GM23248 (cell line): ENCODE measurements around the gene COL23A1. TPM values are rescaled to one million over a fixed set of nuclear protein-coding genes. Genes with fewer than 3 reads are reported as not detected.

ENCODE experiments used
- DNase-seq: peaks from one replicate; pipeline ENCODE4 v3.0.0-alpha.2; 2015
- H2AFZ ChIP-seq: fragments of 200-600 bp; sonication (generic); 2 replicates; pipeline ENCODE4 v1.6.1; 2016; ENCODE audit warnings: antibody characterized with exemption
- H3F3A ChIP-seq: fragments of 200-600 bp; sonication (generic); 2 replicates; pipeline ENCODE4 v1.6.1; 2016; ENCODE audit warnings: mild to moderate bottlenecking, antibody characterized with exemption, mixed run types; ENCODE audit not compliant: insufficient read depth
- H3K27ac ChIP-seq: fragments of 200-600 bp; sonication (generic); 2 replicates; pipeline ENCODE4 v1.5.1; 2016; ENCODE audit warnings: mild to moderate bottlenecking
- H3K27me3 ChIP-seq: fragments of 200-600 bp; sonication (generic); replicated peaks from 2 replicates; pipeline ENCODE4 v1.6.1; 2016; ENCODE audit warnings: mild to moderate bottlenecking; ENCODE audit not compliant: insufficient read depth
- H3K36me3 ChIP-seq: fragments of 200-600 bp; sonication (generic); 2 replicates; pipeline ENCODE4 v1.6.1; 2016; ENCODE audit warnings: low read depth, mild to moderate bottlenecking
- H3K4me1 ChIP-seq: fragments of 200-600 bp; sonication (generic); 2 replicates; pipeline ENCODE4 v1.6.1; 2016; ENCODE audit warnings: mild to moderate bottlenecking; ENCODE audit not compliant: insufficient read depth
- H3K4me2 ChIP-seq: fragments of 200-600 bp; sonication (generic); one replicate; pipeline ENCODE4 v1.6.1; 2016; ENCODE audit warnings: mild to moderate bottlenecking; ENCODE audit not compliant: unreplicated experiment
- H3K4me3 ChIP-seq: fragments of 200-600 bp; sonication (generic); 2 replicates; pipeline ENCODE4 v1.5.1; 2016; ENCODE audit warnings: mild to moderate bottlenecking
- H3K79me2 ChIP-seq: fragments of 200-600 bp; sonication (generic); 2 replicates; pipeline ENCODE4 v1.6.1; 2016; ENCODE audit warnings: mild to moderate bottlenecking; ENCODE audit not compliant: insufficient read depth
- H3K9ac ChIP-seq: fragments of 200-600 bp; sonication (generic); 2 replicates; pipeline ENCODE4 v1.6.1; 2016; ENCODE audit warnings: mild to moderate bottlenecking
- H3K9me2 ChIP-seq: fragments of 200-600 bp; sonication (generic); 2 replicates; pipeline ENCODE4 v1.6.1; 2016; ENCODE audit warnings: mixed run types, mild to moderate bottlenecking, moderate library complexity; ENCODE audit not compliant: insufficient read depth
- H3K9me3 ChIP-seq: fragments of 200-600 bp; sonication (generic); one replicate; pipeline ENCODE4 v1.6.1; 2017; ENCODE audit warnings: low read depth
- H4K20me1 ChIP-seq: fragments of 200-600 bp; sonication (generic); 2 replicates; pipeline ENCODE4 v1.6.0; 2016; ENCODE audit not compliant: insufficient read depth
- EZH2 ChIP-seq: fragments of 200-600 bp; sonication (generic); IDR thresholded peaks from 2 replicates; pipeline ENCODE4 v1.6.1; 2018; ENCODE audit warnings: antibody characterized with exemption, mild to moderate bottlenecking; ENCODE audit not compliant: insufficient read depth, poor library complexity, severe bottlenecking
- EZH2phosphoT487 ChIP-seq: fragments of 200-600 bp; sonication (generic); IDR thresholded peaks from 2 replicates; pipeline ENCODE4 v1.6.1; 2018; ENCODE audit warnings: antibody characterized with exemption, moderate library complexity, mild to moderate bottlenecking, low read depth; ENCODE audit not compliant: insufficient read depth
- WGBS, 2 experiments: methylation state at CpG; one replicate each; pipeline ENCODE4 v1.1.6; 2015 to 2017; ENCODE audit warnings: low lambda C conversion rate in 2 of 2, low coverage in 1 of 2; ENCODE audit errors: missing lambda C conversion rate in 2 of 2; 5-methylcytosine and 5-hydroxymethylcytosine counted together
- in situ Hi-C: fragments of 300-500 bp; cut with MboI; formaldehyde crosslinking; loops from 2 replicates; pipeline ENCODE4 v1.15.0; 2020
- polyA plus RNA-seq: library from polyadenylated mRNA; unstranded; fragments of >200 nt; fragmentation: Nextera tagmentation; extraction: Ambion mirVana; gene quantifications from 2 replicates; pipeline ENCODE4 v1.2.1, GENCODE V29; 2016
- total RNA-seq: library from RNA; depleted of rRNA; stranded (reverse); fragments of >200 nt; shearing (Covaris generic); gene quantifications from 2 replicates; pipeline ENCODE4 v1.2.3, GENCODE V29; 2014

The COL23A1 gene
- total and polyA plus RNA-seq, 2 experiments from 2014 or later: not detected

- H3K36me3 ChIP-seq: no peaks in the 10 kb centered on the region
- no peaks in the 10 kb centered on the region for H3K9me3 ChIP-seq
- H3K79me2 ChIP-seq: no peaks in the 10 kb centered on the region
- no peaks in the 10 kb centered on the region for H3F3A ChIP-seq
- no peaks in the 10 kb centered on the region for H3K4me1 ChIP-seq
- no peak overlapping the region for H3K4me2 ChIP-seq
- H2AFZ ChIP-seq: no peak overlapping the region
- no peak overlapping the region for H3K4me3 ChIP-seq
- no peaks in the 10 kb centered on the region for H4K20me1 ChIP-seq
- in situ Hi-C loops: loop anchor here (10.0 kb wide), 1 partner anchor 267 kb away; no protein-coding TSS in a partner anchor
- 57 to 59% methylated on average over 7 of the region's 7 CpGs for WGBS, 2 experiments
- no peaks in the 10 kb centered on the region for H3K9me2 ChIP-seq
- no peaks in the 10 kb centered on the region for H3K27me3 ChIP-seq
- H3K27ac ChIP-seq: no peak overlapping the region
- H3K9ac ChIP-seq: no peak overlapping the region
- TF ChIP-seq EZH2phosphoT487 (no peak), EZH2 (no peak)
- DNase-seq: no peak
These were observed 38.7 kb downstream of the COL23A1 start for GRCh38 chr5:178551468-178551867.

DNA sequence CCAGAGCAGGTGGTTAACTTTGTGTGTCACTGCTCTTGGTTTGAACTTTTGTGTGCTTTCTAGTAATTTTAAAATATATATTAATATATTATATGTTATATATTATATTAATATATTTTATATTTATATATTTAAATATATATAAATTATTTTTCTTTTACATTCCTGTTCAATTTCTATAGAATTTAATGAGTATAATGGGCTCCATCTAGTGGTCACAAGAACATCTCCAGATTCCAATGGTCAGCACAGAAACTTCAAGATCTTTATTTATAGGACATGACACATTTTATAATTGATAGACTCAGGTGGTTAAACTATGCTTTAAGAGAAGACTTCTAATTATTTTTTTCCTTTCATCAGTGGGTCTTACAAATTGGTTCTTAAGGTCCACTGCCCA is 39.1 kb downstream of the COL23A1 start:
- H2AFZ ChIP-seq: no peak overlapping the region
- peak; percentile 57 for DNase-seq
- H3K4me1 ChIP-seq: no peaks in the 10 kb centered on the region
- in situ Hi-C loops: loop anchor here (10.0 kb wide), 1 partner anchor 266 kb away; no protein-coding TSS in a partner anchor
- TF ChIP-seq EZH2phosphoT487: no peak
- TF ChIP-seq EZH2: no peak
- H3K79me2 ChIP-seq: no peaks in the 10 kb centered on the region
- no peaks in the 10 kb centered on the region for H3F3A ChIP-seq
- H3K9ac ChIP-seq: no peak overlapping the region
- H3K27ac ChIP-seq: no peak overlapping the region
- H3K4me3 ChIP-seq: no peak overlapping the region
- no peaks in the 10 kb centered on the region for H3K36me3 ChIP-seq
- H4K20me1 ChIP-seq: no peaks in the 10 kb centered on the region
- no peak overlapping the region for H3K4me2 ChIP-seq
- no peaks in the 10 kb centered on the region for H3K9me3 ChIP-seq
- no peaks in the 10 kb centered on the region for H3K9me2 ChIP-seq
- H3K27me3 ChIP-seq: no peaks in the 10 kb centered on the region

- no peaks in the 10 kb centered on the region for H3K79me2 ChIP-seq
- H3F3A ChIP-seq: no peaks in the 10 kb centered on the region
- no peaks in the 10 kb centered on the region for H3K4me1 ChIP-seq
- no peak for TF ChIP-seq EZH2phosphoT487
- no peak for TF ChIP-seq EZH2
- H4K20me1 ChIP-seq: no peaks in the 10 kb centered on the region
- no peak overlapping the region for H3K4me3 ChIP-seq
- H3K9ac ChIP-seq: no peak overlapping the region
- DNase-seq: no peak
- WGBS, 2 experiments: 67 to 70% methylated on average over 9 of the region's 9 CpGs
- H2AFZ ChIP-seq: no peak overlapping the region
- in situ Hi-C loops: no loop called here
- H3K27ac ChIP-seq: no peak overlapping the region
- H3K4me2 ChIP-seq: no peak overlapping the region
- H3K9me2 ChIP-seq: no peaks in the 10 kb centered on the region
- no peaks in the 10 kb centered on the region for H3K27me3 ChIP-seq
- no peaks in the 10 kb centered on the region for H3K36me3 ChIP-seq
- no peaks in the 10 kb centered on the region for H3K9me3 ChIP-seq
These were observed 41.4 kb downstream of the COL23A1 start for GRCh38 chr5:178548746-178549145.

DNA sequence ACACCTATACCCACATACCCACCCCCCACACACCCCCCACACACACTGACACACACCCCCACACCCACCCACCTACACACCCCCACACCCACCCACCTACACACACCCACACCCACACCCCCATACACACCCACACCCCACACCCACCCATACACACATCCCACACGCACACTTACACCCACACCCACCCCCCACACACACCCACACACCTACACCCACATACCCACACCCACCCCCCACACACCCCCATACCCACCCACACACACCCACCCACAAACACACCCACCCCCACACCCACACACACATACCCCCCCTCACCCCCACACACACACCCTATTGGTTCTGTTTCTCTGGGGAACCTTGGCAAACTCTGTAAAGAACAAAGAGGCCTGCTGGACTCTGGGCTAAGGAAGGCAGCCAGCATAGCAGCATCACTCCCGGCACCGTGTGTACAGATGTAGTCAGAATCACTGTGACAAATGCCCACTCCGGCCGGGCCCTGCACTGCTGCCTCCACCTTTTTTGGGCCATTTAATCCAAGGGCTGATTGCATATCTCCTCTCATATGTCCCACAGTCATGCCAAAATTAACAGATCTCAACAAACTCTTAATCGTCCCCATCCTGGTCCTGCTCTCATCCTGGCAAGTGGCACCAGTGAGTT is 42.3 kb downstream of the COL23A1 start:
- DNase-seq: peak; percentile 16
- no peaks in the 10 kb centered on the region for H3K9me2 ChIP-seq
- H3K27me3 ChIP-seq: no peaks in the 10 kb centered on the region
- no peaks in the 10 kb centered on the region for H3K79me2 ChIP-seq
- no peaks in the 10 kb centered on the region for H3K4me1 ChIP-seq
- H3K9ac ChIP-seq: no peak overlapping the region
- H3K27ac ChIP-seq: no peak overlapping the region
- H3K9me3 ChIP-seq: no peaks in the 10 kb centered on the region
- no peak for TF ChIP-seq EZH2
- no peak for TF ChIP-seq EZH2phosphoT487
- H3K36me3 ChIP-seq: no peaks in the 10 kb centered on the region
- H3K4me3 ChIP-seq: no peak overlapping the region
- in situ Hi-C loops: no loop called here
- no peak overlapping the region for H2AFZ ChIP-seq
- no peaks in the 10 kb centered on the region for H4K20me1 ChIP-seq
- no peaks in the 10 kb centered on the region for H3F3A ChIP-seq
- 13 to 23% methylated on average over 5 to 6 of the region's 6 CpGs for WGBS, 2 experiments
- no peak overlapping the region for H3K4me2 ChIP-seq
